GM19324 (cell line): ENCODE measurements around the gene PCDHA10.
"Not testable (repeated sequence)": the region's sequence is repeated elsewhere in the genome, so short reads cannot be mapped to it uniquely, and the experiment has no call there.

ENCODE experiments used
- ATAC-seq: cut with Tn5 transposase; IDR thresholded peaks from one replicate; pipeline ENCODE4 v1.9.1; 2021; ENCODE audit warnings: mild to moderate bottlenecking, moderate library complexity; ENCODE audit not compliant: unreplicated experiment, low FRiP score

PCDHA10 gene

DNA sequence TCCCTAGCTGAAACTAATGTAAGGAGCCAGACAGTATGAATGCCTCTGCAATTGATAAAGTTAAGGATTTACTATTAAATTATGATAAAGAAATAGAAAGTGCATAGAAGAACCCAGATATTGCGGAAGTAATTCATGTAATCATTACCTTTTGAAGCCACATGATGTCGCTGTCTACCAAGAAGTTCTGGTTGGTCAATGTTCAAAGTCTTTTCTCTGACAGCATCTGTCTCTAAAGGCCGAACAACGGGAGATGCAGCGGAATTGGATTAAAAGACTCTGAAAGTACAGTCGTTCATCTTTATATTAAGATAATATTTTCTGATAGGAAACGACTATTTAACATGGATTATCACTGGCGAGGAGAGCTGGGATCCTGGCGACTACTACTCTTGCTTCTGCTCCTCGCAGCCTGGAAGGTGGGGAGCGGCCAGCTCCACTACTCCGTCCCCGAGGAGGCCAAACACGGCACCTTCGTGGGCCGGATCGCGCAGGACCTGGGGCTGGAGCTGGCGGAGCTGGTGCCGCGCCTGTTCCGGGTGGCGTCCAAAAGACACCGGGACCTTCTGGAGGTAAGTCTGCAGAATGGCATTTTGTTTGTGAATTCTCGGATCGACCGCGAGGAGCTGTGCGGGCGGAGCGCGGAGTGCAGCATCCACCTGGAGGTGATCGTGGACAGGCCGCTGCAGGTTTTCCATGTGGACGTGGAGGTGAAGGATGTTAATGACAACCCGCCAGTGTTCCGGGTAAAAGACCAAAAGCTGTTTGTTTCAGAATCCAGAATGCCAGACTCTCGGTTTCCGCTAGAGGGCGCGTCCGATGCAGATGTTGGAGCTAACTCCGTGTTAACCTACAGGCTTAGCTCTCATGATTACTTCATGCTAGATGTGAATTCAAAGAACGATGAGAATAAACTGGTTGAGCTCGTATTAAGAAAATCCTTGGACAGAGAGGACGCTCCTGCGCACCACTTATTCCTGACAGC, 14.4 kb upstream of the PCDHA10 start, which contains the start of gene PCDHA8:
Gene PCDHA8 (plus strand): TSS at position 210 of the 985 bp plus-strand sequence. CDS start 135 bp downstream, at position 345.
- no peak for ATAC-seq

GRCh38 chr5:140842798-140843733, 12.6 kb upstream of the PCDHA10 start:
- ATAC-seq, result no peak

- ATAC-seq, result not testable (repeated sequence)
Measured at GRCh38 chr5:140848139-140849102, 7.3 kb upstream of the PCDHA10 start, which contains the start of gene PCDHA9. Gene PCDHA9, plus strand, starts transcription at chr5:140848382. Its CDS starts 114 bp downstream, at chr5:140848496.

- not testable (repeated sequence) for ATAC-seq
Measured at GRCh38 chr5:140849831-140850634, 5.7 kb upstream of the PCDHA10 start.

- ATAC-seq, result no peak
Measured at GRCh38 chr5:140857177-140857986, 1.7 kb downstream of the PCDHA10 start.

DNA sequence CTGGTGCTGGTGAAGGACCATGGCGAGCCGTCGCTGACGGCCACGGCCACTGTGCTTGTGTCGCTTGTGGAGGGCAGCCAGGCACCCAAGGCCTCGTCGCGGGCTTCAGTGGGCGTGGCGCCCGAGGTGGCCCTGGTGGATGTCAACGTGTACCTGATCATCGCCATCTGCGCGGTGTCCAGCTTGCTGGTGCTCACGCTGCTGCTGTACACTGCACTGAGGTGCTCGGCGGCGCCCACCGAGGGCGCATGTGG, 2.2 kb downstream of the PCDHA10 start:
- ATAC-seq, result no peak

DNA sequence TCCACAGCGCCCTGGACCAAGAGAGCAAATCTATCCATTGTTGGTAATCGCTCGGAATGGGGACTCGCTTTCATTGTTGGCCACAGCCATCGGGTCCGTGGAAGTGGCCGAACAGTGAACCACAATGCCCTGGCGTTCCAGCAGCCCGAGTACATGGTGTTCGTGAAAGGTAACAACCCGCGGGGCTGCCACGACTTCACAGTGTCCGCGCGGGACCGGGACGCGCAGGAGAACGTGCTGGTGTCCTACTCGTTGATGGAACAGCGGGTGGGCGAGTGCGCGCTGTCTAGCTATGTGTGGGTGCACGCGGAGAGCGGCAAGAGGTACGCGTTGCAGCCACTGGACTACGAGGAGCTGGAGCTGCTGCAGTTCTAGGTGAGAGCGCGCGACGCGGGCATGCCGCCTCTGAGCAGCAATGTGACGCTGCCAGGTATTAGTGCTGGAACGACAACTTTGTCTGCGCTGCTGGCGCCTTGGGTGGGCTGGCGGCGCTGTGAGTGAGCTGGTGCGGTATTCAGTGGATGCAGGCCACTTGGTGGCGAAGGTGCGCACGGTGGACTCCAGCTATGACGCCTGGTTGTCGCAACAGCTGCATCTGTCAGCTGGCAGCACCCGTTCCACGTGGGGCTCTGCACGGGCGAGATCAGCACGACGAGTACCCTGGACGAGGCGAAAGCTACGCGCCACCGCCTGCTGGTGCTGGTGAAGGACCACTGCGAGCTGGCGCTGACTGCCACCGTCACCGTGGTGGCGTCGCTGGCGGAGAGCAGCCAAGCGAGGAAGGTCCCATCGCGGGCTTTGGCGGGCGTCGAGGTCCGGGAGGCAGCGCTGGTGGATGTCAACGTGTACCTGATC, 7.0 kb downstream of the PCDHA10 start:
- ATAC-seq, result no peak

DNA sequence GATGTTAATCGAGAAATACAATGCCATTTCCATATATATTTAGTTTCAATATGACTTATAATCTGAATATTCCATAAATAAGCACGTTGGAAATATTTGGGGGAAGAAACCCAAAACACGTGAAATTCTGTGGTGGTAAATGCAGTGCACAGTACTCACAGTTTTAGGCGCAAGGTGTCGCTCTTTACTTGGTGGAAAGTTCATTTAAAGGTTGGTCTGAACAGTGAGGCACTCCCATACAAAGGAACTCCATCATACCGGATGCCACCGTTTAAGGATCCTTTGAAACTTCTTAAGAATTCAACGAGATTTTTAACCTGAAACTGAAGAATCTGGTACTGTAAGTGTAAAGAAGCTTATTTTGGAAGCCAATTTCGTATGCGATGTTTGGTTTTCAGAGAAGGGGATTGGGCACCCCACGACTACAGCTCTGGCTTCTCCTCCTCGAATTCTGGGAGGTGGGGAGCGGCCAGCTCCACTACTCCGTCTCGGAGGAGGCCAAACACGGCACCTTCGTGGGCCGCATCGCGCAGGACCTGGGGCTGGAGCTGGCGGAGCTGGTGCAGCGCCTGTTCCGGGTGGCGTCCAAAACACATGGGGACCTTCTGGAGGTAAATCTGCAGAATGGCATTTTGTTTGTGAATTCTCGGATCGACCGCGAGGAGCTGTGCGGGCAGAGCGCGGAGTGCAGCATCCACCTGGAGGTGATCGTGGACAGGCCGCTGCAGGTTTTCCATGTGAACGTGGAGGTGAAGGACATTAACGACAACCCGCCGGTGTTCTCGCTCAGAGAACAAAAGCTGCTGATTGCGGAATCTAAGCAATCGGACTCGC, 13.2 kb downstream of the PCDHA10 start, which contains the start of gene PCDHA11:
Gene PCDHA11 (plus strand): TSS at position 237 of the 834 bp plus-strand sequence. CDS start 147 bp downstream, at position 384.
- no peak for ATAC-seq

DNA sequence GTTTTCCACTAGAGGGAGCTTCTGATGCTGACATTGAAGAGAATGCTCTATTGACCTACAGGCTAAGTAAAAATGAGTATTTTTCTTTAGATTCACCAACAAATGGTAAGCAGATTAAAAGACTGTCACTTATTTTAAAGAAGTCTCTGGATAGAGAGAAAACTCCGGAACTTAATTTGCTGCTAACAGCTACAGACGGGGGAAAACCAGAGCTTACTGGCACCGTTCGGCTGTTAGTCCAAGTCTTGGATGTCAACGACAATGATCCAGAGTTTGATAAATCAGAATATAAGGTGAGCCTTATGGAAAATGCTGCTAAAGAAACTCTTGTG, 13.8 kb downstream of the PCDHA10 start:
- no peak for ATAC-seq

GRCh38 chr5:140870221-140871201, 14.8 kb downstream of the PCDHA10 start:
- ATAC-seq, result no peak

GRCh38 chr5:140875085-140876065, 19.7 kb downstream of the PCDHA10 start, which contains the start of gene PCDHA12:
Gene PCDHA12, plus strand, starts transcription at chr5:140875308. Its CDS starts 165 bp downstream, at chr5:140875473.
- no peak for ATAC-seq

- ATAC-seq, result not testable (repeated sequence)
Measured at GRCh38 chr5:140876541-140877261, 21.0 kb downstream of the PCDHA10 start.

DNA sequence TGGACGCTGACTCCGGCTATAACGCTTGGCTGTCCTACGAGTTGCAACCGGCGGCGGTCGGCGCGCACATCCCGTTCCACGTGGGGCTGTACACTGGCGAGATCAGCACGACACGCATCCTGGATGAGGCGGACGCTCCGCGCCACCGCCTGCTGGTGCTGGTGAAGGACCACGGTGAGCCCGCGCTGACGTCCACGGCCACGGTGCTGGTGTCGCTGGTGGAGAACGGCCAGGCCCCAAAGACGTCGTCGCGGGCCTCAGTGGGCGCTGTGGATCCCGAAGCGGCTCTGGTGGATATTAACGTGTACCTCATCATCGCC, 21.5 kb downstream of the PCDHA10 start:
- no peak for ATAC-seq
